IPS-18c (cell line): ENCODE measurements around the gene KCNF1.

Source experiments
- H3K4me3 ChIP-seq: 2 replicates; pipeline ENCODE4 v1.7.0; 2013; ENCODE audit warnings: low read depth, mild to moderate bottlenecking, low read length, moderate library complexity; ENCODE audit not compliant: insufficient read depth
- H3K9me3 ChIP-seq: one replicate; pipeline ENCODE4 v1.6.1; 2013; ENCODE audit warnings: mild to moderate bottlenecking, low read length, moderate library complexity; ENCODE audit not compliant: control insufficient read depth, insufficient read depth

KCNF1 gene

DNA sequence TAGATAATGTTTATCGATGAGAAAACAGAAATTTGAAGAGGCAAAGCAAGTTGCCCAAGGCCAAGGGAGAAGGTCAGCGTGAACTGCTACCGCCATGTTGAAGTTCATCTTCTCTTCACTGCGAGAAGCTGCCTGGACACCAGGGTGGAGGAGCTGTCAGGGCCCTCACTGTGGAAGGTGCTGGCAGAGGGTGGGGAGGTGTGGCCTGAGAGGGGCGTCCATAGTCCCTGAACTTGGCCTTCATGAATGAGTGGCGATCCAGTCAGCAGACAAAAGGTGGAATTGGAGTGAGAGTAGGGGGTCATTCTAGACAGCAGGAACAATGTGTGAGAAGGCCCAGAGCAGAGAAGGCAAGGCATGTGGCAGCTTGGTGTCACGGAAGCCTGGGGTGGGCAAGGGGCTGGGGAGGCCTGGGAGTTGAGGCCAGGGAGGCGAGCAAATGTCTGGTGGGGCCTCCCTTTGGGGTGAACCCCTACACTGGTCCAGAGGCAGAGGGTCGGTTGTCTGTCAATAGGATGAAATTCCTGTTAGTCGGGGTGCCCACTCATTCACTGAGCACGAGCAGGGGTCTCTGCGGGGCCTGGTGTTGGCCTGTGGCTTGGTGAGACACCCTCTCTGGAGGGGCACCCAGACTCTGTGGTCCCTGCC lies 33.3 kb upstream of the KCNF1 start:
- Histone ChIP-seq H3K9me3 (no peaks in the 10 kb centered on the region), H3K4me3 (no peak overlapping the region)

GRCh38 chr2:10879159-10879558 lies 32.6 kb upstream of the KCNF1 start:
- H3K4me3 ChIP-seq, result no peak overlapping the region
- H3K9me3 ChIP-seq, result no peaks in the 10 kb centered on the region

- H3K9me3 ChIP-seq, result no peaks in the 10 kb centered on the region
- no peak overlapping the region for H3K4me3 ChIP-seq
Measured at GRCh38 chr2:10879624-10880585, 31.8 kb upstream of the KCNF1 start.

- Histone ChIP-seq H3K9me3 (no peaks in the 10 kb centered on the region), H3K4me3 (no peak overlapping the region)
Measured at GRCh38 chr2:10880586-10881321, 31.0 kb upstream of the KCNF1 start.

DNA sequence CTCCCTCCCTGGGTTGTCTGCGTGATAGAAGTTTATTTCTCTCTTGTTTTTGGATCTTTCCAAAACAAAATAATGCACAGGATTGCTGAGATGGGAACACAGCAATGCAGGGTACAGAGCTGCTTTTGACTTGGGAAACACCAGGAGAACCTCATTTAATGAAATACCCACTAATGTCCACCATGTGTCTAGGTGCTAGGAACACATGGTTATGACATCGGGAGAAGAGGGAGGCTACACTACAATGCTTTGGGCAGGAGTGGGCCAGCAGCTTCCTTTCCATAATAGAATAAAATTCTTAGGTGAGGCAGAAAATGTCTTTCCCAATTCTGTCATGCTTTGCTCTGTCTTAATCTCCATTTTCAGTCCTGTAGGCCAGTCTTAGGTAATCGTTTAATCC lies 29.2 kb upstream of the KCNF1 start:
- no peak overlapping the region for H3K4me3 ChIP-seq
- no peaks in the 10 kb centered on the region for H3K9me3 ChIP-seq

- no peak overlapping the region for H3K4me3 ChIP-seq
- H3K9me3 ChIP-seq, result no peaks in the 10 kb centered on the region
Measured at GRCh38 chr2:10883066-10883465, 28.7 kb upstream of the KCNF1 start.

- no peaks in the 10 kb centered on the region for H3K9me3 ChIP-seq
- no peak overlapping the region for H3K4me3 ChIP-seq
Measured at GRCh38 chr2:10883801-10884478, 27.8 kb upstream of the KCNF1 start.

- Histone ChIP-seq H3K9me3 (no peaks in the 10 kb centered on the region), H3K4me3 (no peak overlapping the region)
Measured at GRCh38 chr2:10884574-10884975, 27.2 kb upstream of the KCNF1 start.

DNA sequence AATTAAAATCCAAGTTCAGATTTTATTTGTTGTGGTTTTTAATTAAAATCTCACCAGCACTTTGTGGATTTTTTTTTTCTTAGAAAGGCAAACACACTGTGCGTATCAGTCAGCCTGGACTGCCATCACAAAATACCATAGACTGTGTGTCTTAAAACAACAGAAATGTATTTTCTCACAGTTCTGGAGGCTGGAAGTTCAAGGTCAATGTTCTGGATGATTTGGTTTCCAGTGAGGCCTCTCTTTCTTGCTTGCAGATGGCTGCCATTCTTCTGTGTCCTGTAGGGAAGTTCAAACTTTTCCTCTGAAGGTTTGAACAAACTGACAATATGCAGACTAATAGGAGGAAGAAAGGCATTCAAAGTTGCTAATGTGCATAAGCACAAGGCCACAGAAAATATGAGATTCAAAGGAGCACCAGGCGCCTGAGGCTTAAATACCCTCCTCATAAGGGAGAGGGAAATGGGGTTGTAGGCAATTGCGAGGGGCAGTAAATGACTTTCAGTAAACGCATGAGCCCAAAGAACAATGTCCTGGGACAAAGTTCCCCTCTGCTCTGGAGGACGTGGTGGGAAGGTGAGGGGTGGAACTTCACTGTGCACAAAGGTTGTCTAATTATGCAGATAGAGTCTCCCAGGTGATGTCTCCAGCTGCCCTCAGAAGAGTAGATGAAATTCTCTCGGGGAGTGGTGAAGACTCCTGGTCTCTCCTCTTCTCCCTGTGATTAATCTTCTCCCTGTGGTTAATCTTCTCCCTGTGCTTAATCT lies 26.5 kb upstream of the KCNF1 start:
- H3K9me3 ChIP-seq, result no peaks in the 10 kb centered on the region
- no peak overlapping the region for H3K4me3 ChIP-seq

DNA sequence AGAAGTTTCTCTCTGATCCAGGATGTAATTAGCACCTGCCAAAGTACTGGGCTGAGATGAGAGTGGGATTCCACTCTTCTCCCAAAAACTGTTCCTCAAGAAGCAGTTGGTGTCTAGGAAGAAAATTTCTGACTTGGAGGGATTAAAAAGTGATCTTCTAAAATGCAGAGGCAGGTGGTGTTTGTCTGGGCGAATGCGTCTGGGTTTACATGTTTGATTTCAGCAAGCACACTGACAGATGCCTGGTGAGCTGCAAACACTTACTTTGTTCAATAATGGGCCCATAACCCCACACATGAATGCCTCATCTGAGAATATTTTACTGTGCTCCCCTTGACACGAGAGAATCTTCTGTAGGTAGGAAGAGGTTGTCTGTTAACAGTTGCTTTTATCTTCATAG lies 24.3 kb upstream of the KCNF1 start:
- Histone ChIP-seq H3K4me3 (no peak overlapping the region), H3K9me3 (peaks cover 2% of the 10 kb centered on the region)

DNA sequence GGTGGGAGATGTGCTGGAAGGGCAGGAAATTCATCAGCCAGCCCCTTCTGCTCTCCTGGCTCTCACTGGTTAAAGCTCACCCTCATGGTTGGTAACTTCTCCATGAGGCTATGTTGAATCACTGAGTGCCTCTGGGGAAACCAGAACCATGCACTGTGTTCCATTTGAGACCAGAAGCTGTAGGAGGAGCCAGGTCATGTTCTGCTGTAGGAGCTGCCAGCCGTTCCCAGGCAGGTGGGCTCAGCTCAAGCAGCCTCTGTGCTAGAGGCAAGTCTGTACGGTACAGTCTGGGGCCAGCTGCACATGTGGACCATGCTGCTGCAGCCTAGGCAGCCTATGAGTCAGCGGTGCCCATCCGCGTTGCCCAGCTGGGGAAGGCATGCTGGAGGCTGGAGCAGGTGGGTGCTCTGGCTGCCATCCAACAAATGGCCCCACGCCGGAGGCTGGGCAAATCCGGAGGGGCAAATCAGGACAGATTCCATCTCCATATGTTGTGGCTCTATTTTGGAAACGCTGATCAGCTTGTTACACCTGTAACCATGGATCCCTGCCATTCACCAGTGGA lies 22.0 kb upstream of the KCNF1 start:
- peaks cover 2% of the 10 kb centered on the region for H3K9me3 ChIP-seq
- no peak overlapping the region for H3K4me3 ChIP-seq

- H3K9me3 ChIP-seq, result peaks cover 2% of the 10 kb centered on the region
- no peak overlapping the region for H3K4me3 ChIP-seq
Measured at GRCh38 chr2:10890706-10891270, 20.9 kb upstream of the KCNF1 start.

DNA sequence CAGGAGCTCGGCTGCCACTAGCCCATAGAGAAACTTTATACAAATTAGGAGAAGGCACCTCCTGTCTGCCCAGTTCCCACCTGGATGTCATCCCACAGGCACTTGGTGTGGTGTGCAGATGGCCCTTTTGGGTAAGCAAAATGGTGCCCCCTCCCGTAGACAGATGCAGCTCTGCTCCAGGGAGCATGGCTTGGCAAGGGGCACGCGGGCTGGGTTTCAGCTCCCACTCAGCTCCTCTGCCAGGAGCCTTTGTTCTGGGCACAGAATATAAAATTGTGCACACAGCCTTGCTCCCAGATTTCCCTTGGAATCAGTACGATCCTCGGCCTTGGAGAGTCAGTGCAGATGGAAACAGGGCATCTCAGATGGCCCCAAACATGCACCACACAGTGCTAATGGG lies 20.3 kb upstream of the KCNF1 start:
- peaks cover 2% of the 10 kb centered on the region for H3K9me3 ChIP-seq
- no peak overlapping the region for H3K4me3 ChIP-seq

DNA sequence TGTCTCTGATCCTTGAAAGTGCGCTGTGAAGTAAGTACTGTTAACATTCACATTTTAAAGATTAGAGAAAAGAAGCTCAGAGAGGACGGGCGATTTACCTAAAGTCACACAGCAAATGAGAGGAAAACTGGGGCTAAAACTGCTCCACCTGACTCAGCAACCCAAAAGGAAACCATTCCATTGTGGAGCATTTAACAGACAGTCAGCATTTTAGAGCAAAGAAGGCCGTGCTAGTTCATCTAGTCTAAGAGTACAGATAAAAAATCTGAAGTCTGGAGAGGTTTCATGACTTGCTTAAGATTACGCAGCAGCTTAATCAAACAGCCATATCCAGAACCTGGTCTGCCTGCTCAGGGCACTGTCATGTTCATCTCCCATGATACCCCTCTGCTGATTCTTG lies 19.9 kb upstream of the KCNF1 start:
- Histone ChIP-seq H3K9me3 (peaks cover 2% of the 10 kb centered on the region), H3K4me3 (no peak overlapping the region)

DNA sequence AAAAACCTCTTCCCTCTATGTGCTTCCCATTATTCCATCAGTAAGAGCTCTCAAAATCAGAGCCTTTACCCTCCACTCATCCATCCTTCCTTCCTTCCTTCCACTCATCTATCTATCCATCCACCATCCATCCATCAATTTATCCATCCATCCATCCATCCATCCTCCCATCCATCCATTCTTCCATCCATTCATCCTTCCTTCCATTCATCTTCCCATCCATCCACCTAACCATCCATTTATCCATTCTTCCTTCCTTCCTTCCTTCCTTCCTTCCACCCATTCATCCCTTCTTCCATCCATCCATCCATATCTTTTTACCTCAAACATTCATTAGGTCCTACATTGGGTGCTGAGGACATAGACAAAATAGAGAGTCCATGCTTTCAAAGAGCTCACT lies 19.4 kb upstream of the KCNF1 start:
- Histone ChIP-seq H3K4me3 (no peak overlapping the region), H3K9me3 (peaks cover 2% of the 10 kb centered on the region)

- Histone ChIP-seq H3K9me3 (peaks cover 2% of the 10 kb centered on the region), H3K4me3 (no peak overlapping the region)
Measured at GRCh38 chr2:10892796-10893350, 18.9 kb upstream of the KCNF1 start.
